Thymus (tissue), 11 donors: Measurements from ENCODE around the gene KCNAB2. TPM values are rescaled to one million over a fixed set of nuclear protein-coding genes. Genes with fewer than 3 reads are reported as not detected.

Experiments used
- DNase-seq, 9 donors: peaks; one replicate each; pipeline ENCODE4 v3.0.0-alpha.2; 2013; ENCODE audit warnings: low spot score in 9 of 9, low read depth in 6 of 9, missing footprints in 1 of 9
- H3K27ac ChIP-seq, 2 donors: one replicate each; pipeline ENCODE4 v1.5.1; 2013; ENCODE audit warnings: control low read depth in 1 of 2, low read depth in 1 of 2, low read length in 1 of 2, mild to moderate bottlenecking in 1 of 2, moderate library complexity in 1 of 2
- H3K27me3 ChIP-seq, 2 donors: one replicate each; pipeline ENCODE4 v1.5.1; 2013; ENCODE audit warnings: low read length in 1 of 2; ENCODE audit not compliant: control insufficient read depth in 2 of 2, insufficient read depth in 1 of 2
- H3K36me3 ChIP-seq, 2 donors: one replicate each; pipeline ENCODE4 v1.5.1; 2013; ENCODE audit warnings: low read length in 1 of 2, mild to moderate bottlenecking in 1 of 2, moderate library complexity in 1 of 2; ENCODE audit not compliant: control insufficient read depth in 2 of 2, insufficient read depth in 2 of 2
- H3K4me1 ChIP-seq, 2 donors: one replicate each; pipeline ENCODE4 v1.5.1; 2013; ENCODE audit warnings: low read length in 2 of 2; ENCODE audit not compliant: control insufficient read depth in 2 of 2, insufficient read depth in 2 of 2
- H3K4me3 ChIP-seq, 2 donors: one replicate each; pipeline ENCODE4 v1.5.1; 2013; ENCODE audit warnings: low read length in 2 of 2, control low read depth in 1 of 2, mild to moderate bottlenecking in 1 of 2
- H3K9me3 ChIP-seq, 2 donors: one replicate each; pipeline ENCODE4 v1.5.1; 2013; ENCODE audit warnings: low read length in 1 of 2, mild to moderate bottlenecking in 1 of 2; ENCODE audit not compliant: control insufficient read depth in 2 of 2, insufficient read depth in 1 of 2
- WGBS: extraction: QIAGEN DNeasy Blood & Tissue Kit; methylation state at CpG from one replicate; pipeline ENCODE4 v1.1.7; 2013; 5-methylcytosine and 5-hydroxymethylcytosine counted together
- polyA plus RNA-seq: library from polyadenylated mRNA; stranded (reverse); fragments of 200-250 nt; gene quantifications from one replicate; pipeline ENCODE4 v1.2.3, GENCODE V29; 2013
- total RNA-seq: library from RNA; stranded (reverse); fragments of 120-200 nt; gene quantifications from one replicate; pipeline ENCODE4 v1.2.4, GENCODE V29; 2013
- donor health status: healthy.

The KCNAB2 gene
- total and polyA plus RNA-seq, 2 donors: 19.0 to 40.1 TPM

GRCh38 chr1:6093611-6094010 lies 47.9 kb downstream of the KCNAB2 start:
- Histone ChIP-seq H3K27ac (no peak overlapping the region), H3K9me3 (no peaks in the 10 kb centered on the region), H3K4me1 (no peaks in the 10 kb centered on the region), H3K36me3 (peaks cover 4 to 51% of the 10 kb centered on the region in 2 donors), H3K27me3 (no peaks in the 10 kb centered on the region), H3K4me3 (no peak overlapping the region)
- 96% methylated on average over 9 of the region's 9 CpGs for WGBS
- no peak for DNase-seq

- 97% methylated on average over 19 of the region's 19 CpGs for WGBS
- Histone ChIP-seq H3K9me3 (no peaks in the 10 kb centered on the region), H3K27me3 (no peaks in the 10 kb centered on the region), H3K4me3 (no peak overlapping the region), H3K4me1 (no peaks in the 10 kb centered on the region), H3K27ac (no peak overlapping the region), H3K36me3 (peaks cover 4 to 58% of the 10 kb centered on the region in 2 donors)
- DNase-seq: no peak
Observed at GRCh38 chr1:6094246-6094645, 48.6 kb downstream of the KCNAB2 start.

GRCh38 chr1:6094801-6095505 lies 49.3 kb downstream of the KCNAB2 start:
- H3K9me3 ChIP-seq: no peaks in the 10 kb centered on the region
- WGBS: 97% methylated on average over 21 of the region's 21 CpGs
- no peaks in the 10 kb centered on the region for H3K27me3 ChIP-seq
- DNase-seq: no peak
- no peak overlapping the region for H3K27ac ChIP-seq
- H3K4me1 ChIP-seq: no peaks in the 10 kb centered on the region
- H3K4me3 ChIP-seq: no peak overlapping the region
- H3K36me3 ChIP-seq: peaks cover 4 to 61% of the 10 kb centered on the region in 2 donors

- no peak for DNase-seq
- WGBS: 97% methylated on average over 13 of the region's 13 CpGs
Observed at GRCh38 chr1:6095511-6096242, 50.0 kb downstream of the KCNAB2 start.

GRCh38 chr1:6096243-6097116 lies 50.8 kb downstream of the KCNAB2 start:
- H3K27ac ChIP-seq: no peak overlapping the region
- H3K4me3 ChIP-seq: no peak overlapping the region
- peaks cover 4 to 53% of the 10 kb centered on the region in 2 donors for H3K36me3 ChIP-seq
- H3K4me1 ChIP-seq: no peaks in the 10 kb centered on the region
- 97% methylated on average over 23 of the region's 23 CpGs for WGBS
- no peaks in the 10 kb centered on the region for H3K27me3 ChIP-seq
- no peaks in the 10 kb centered on the region for H3K9me3 ChIP-seq
- no peak for DNase-seq

More at GRCh38 chr1:6095511-6096242, 50.0 kb downstream of the KCNAB2 start:
- Histone ChIP-seq H3K9me3 (no peaks in the 10 kb centered on the region), H3K4me3 (no peak overlapping the region), H3K4me1 (no peaks in the 10 kb centered on the region), H3K36me3 (peaks cover 4 to 55% of the 10 kb centered on the region in 2 donors), H3K27me3 (no peaks in the 10 kb centered on the region), H3K27ac (no peak overlapping the region)

GRCh38 chr1:6097117-6097595 lies 51.5 kb downstream of the KCNAB2 start:
- H3K36me3 ChIP-seq: peaks cover 4 to 53% of the 10 kb centered on the region in 2 donors
- no peaks in the 10 kb centered on the region for H3K27me3 ChIP-seq
- H3K4me1 ChIP-seq: no peaks in the 10 kb centered on the region
- no peaks in the 10 kb centered on the region for H3K9me3 ChIP-seq
- no peak overlapping the region for H3K4me3 ChIP-seq
- H3K27ac ChIP-seq: no peak overlapping the region
- DNase-seq: no peak
- 97% methylated on average over 15 of the region's 15 CpGs for WGBS

- DNase-seq: no peak
- 96% methylated on average over 17 of the region's 17 CpGs for WGBS
- H3K4me3 ChIP-seq: no peak overlapping the region
- H3K36me3 ChIP-seq: peaks cover 4 to 53% of the 10 kb centered on the region in 2 donors
- H3K4me1 ChIP-seq: no peaks in the 10 kb centered on the region
- H3K27ac ChIP-seq: no peak overlapping the region
- H3K27me3 ChIP-seq: no peaks in the 10 kb centered on the region
- H3K9me3 ChIP-seq: no peaks in the 10 kb centered on the region
Observed at GRCh38 chr1:6097824-6098223, 52.1 kb downstream of the KCNAB2 start.

GRCh38 chr1:6098303-6099215 lies 52.9 kb downstream of the KCNAB2 start:
- Histone ChIP-seq H3K9me3 (no peaks in the 10 kb centered on the region), H3K4me3 (no peak overlapping the region), H3K27me3 (no peaks in the 10 kb centered on the region), H3K4me1 (no peaks in the 10 kb centered on the region), H3K36me3 (peaks cover 4 to 48% of the 10 kb centered on the region in 2 donors), H3K27ac (no peak overlapping the region)
- no peak for DNase-seq
- 94% methylated on average over 24 of the region's 24 CpGs for WGBS
